HG03175 (cell line): ENCODE data around the gene CBX8.

Source experiments
- ATAC-seq: cut with Tn5 transposase; IDR thresholded peaks from one replicate; pipeline ENCODE4 v1.9.1; 2021; ENCODE audit warnings: mild to moderate bottlenecking, moderate library complexity; ENCODE audit not compliant: unreplicated experiment

CBX8 gene

DNA sequence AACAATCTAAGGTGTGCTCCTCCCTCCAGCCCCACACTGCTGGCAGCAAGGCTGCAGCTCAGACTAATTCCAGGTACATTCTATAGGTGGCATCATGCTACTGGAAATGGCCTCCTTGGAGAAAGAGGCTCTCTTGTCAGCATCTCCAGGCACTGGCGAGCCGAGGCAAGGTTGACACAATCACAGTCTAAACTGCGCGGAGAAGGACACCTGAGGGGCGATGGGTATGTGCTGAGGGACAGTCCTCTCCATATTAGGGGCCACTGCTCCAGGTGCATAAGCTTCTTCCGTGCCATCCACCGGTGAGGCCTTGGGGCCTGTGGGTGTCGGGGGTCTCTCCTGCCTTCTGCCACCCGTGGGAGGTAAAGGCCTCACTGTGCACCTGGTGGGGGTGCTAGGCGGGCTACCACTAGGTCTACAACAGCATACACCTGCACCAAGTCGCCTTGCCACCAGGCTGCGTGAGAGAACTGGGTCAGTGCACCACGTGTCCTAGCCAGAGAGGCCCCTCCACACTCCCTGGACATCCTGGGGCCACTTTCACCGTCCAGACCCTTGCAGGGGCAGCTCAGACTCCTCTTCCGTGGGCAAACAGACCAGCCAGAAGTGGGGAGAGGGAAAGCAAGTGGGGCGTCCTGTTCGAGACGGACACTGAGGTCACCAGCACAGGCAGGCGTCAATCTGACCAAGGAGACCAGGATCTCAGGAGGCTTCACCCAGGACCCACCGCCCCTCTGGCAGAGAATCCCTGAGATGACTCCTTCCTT lies 12.1 kb upstream of the CBX8 start:
- ATAC-seq = no peak

DNA sequence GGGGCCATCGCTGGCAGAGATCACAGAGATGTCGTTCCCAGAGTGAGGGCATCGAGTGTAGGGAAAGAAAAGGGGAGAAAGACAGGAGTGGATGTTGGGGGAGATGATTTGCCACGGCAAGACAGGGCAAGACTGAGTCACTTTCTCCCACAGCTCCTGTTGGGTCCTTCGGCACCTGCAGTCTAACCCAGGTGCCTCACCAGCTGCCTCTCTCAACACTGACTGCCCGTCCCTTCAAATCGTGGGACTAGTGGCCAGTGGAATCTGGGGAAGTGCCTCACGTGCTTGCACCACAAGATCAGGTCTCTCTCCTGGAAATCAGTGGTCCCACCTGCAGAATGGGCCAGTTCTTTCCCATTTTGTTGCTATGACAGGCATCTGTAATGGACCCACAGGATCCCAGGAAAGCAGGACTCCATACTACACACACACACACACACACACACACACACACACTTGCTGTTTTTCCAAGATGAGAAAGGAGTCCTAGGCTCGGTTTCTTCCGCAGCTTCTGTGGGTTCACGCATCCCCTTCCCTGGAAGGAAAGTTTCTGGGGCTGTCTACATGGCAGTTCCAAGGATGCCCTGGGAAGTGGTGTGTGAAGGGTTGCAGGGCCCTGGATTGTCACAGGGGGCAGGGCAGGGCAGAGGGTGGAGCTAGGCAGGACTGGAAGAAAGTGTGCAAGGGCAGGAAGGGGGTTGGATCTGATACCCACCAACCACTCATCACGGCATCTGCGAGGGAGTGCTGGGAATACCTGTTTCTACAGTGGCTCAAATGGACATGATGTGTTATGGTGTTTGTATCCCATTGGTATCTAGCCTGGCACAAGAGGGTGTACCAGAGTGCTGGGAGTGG lies 10.2 kb upstream of the CBX8 start:
- ATAC-seq = no peak

DNA sequence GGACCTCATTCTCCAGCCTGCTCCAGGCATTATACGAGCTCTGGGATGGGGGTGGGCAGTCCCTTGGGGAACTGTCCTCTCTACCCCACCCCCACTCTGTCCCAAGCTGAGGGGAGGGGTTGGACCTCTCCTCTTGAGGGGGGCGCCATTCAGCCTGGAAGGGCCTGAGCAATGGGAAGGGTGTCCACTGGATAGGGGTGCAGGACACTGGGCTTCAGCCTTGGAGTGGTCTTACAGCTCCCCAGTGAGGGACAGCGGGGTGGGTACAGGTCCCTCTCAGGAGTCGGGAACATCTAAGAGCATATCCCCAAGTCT lies 9.5 kb upstream of the CBX8 start:
- no peak for ATAC-seq

- no peak for ATAC-seq
Measured at GRCh38 chr17:79804856-79805696, 8.2 kb upstream of the CBX8 start.

DNA sequence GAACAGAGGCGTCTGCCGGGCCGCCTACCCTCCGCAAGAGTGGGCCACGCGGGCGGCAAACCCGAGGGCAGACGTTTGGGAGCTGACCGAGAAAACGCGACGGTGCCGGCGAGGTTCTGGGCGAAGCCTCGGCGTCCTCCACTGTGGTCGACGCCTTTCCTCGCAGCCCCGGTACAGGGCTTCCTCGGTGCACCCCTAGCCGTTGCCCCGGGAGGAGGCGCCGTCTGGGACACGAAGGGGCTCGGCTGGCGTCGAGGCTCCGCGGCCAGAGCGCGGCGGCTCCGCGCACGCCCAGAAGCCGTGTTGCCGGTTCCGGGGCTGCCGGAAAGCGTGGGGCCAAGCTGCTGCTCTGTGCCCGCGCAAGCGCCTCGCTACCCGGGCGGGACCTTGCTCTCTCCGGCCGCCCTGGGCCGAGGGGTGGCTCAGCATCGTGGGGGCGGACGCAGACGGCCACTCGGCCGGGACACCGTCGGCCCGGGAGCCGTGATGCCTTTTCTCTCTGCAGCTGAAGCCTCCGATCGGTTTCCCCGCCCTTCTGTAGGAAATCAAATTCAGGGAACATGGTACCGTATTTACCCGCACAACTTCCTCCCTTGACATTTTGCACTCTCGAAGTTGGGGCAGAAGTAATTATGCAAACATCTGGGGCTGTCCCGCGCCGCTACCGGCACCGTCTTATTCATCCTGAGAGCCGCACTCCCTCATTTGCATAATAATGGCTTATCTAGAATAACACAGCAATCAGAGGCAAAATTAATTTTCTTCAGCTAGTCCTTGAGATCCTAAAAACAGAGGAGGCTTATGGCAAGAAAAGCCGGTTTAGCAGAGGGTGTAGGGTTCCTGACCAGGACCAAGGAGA lies 7.3 kb upstream of the CBX8 start:
- peak; percentile 53 for ATAC-seq

GRCh38 chr17:79803421-79803996 lies 6.6 kb upstream of the CBX8 start:
- ATAC-seq = no peak

GRCh38 chr17:79802736-79803420 lies 6.0 kb upstream of the CBX8 start:
- no peak for ATAC-seq

- ATAC-seq = no peak
Measured at GRCh38 chr17:79802039-79802735, 5.3 kb upstream of the CBX8 start.

DNA sequence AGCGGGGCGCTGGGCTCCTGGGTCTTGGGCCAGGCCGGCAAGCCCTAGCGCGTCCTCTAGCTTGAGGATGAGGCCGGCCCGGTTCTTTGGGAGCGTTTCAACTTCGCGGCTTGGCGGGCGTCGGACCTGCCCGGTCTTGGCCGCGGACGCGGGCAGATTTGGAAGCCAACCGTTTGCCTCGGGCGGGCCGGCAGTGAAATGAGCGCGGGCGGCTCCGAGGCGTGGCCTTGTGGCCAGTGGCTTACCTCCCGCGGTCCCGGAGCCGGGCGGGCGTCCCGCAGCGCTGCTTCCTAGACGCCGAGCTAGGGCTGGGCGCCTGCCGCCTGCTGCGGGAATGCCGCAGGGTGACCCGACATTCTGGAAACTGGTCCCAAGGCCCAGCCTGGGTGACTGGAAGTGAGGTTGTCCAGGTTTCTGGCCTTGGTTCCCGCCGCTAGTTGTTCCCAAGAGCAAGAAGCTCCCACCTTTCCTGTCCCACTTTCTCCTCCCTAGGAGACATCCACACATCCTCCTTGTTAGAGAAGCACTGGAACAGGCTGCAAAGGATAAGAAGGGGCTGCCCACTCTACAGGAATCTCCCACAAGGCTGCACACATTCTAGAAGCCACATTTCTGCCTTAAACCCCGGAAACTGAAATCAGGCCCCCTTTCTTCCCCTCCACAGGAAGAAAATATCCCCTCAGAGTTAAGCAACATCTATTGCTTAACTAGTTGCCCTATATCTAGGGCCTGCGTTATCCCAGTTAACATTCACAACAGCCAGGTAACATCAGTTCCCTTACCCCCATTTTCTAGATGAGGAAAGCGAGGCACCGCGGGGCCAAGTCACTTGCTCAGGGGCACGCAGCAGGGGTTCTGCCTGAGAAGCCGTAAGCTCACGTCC lies 4.5 kb upstream of the CBX8 start:
- ATAC-seq = no peak

GRCh38 chr17:79800325-79801155 lies 3.7 kb upstream of the CBX8 start:
- ATAC-seq = no peak

DNA sequence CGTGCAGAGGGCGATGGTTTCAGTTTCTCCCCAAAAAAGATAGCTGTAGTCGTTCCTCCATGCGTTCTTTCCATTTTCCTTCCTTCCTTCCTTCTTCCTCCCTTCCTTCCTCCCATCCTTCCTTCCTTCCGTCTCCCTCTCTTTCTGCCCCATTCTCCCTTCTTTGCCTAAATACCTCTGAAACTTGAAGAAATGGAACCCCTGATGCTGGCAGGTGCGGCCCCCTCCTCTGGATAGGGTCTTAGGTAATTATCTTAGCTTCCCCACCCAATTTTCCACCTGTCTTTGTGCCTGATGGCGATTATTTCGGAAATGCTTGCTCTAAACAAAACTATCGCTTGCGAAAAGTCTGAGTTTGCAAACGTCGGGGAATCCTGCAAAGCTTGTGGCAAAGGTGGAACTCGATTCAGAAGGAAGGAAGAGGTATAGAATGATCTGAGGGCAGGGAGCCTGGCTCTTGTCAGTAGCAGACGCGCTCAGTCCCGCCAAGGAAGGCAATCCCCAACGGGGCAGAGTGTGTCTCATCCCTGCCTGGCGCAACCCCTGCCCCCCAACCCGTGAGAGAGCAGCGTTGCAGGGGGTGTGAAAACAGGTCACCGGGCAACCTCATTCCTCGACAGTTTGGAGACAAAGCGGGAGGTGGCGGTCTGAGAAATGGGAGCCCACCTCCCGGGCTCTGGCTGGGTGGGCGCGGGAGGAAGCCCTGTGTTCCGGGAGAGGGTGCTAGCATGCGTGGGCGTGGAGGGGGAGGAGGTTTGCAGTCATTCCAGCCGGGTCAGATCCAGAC lies 2.9 kb upstream of the CBX8 start:
- ATAC-seq = no peak

DNA sequence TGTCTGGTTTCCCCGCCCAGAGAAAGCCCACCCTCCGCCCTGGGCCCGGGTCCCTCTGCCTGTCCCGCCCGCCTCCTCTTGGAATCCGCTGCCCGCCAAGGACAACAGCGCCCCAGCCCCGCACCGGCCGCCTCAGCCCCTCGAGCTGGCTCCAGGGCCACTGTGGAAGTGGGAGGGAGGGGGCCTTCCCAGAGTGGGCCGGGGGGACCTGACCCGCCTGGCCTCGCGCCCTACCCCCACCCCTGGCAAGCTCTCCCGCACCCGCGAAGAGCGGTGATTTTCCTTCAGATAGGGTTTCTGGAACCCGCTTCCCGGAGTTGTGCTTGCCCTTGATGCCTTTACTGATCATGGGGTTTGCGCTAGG lies 2.3 kb upstream of the CBX8 start:
- no peak for ATAC-seq

- no peak for ATAC-seq
Measured at GRCh38 chr17:79798299-79799173, 1.7 kb upstream of the CBX8 start.

DNA sequence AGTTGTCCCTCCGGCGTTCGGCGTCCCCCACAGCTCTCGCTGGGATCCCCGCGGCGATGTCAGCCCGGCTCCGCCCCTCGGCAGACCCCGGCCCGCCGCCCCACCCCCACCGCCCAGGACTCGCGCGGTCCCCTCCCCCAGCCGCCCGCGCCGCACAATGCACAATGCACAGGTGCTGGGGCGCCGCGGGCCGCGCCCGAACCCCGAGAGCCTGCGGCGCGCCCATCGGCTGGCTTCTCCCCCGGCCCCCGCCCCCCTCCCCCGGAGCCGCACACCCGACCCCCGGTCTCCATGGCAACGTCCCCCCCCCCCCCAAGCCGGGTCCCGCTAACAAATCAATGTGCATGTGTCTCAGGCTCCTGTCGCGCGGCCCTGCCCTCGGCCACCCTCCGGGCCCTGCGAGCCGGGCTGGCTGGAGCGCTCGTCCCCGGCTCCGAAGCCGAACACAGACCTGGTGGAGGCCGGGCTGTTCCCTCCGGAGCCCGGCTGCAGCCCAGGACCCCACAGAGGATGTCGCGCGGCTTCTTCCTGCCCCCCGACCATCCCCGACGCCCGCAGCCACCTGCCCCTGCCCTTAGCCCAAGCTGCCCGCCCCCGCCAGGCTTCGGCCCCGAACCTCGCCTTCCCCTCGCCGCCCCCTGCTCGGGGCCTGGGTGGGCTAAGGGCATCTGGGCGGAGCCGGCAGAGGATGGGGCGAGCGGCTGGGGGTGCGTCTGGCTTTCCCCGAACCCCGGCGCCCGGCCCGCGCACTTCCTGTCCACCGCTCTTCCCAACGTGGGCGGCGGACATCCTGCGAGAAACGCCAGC lies 818 bp upstream of the CBX8 start:
- ATAC-seq = no peak

DNA sequence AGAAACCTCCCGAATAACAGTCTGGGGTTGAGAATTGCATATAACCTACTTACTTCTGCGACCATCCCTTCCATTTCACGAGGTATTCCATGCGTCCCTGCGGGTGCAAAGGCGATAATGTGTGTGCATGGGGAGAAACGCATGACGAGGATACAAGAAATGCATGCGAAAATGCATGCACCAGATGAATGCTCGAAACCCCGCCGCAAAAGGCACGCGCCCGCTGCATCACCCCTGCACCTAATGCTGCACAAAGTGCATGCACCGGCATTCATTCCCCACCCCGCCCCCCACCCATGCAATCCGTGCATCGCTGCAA lies 474 bp downstream of the CBX8 start:
- no peak for ATAC-seq
